Fibroblast of lung (primary cell): Measurements from ENCODE around the gene TNS1. TPM values are rescaled to one million over a fixed set of nuclear protein-coding genes. Genes with fewer than 3 reads are reported as not detected.

Experiments used
- DNase-seq, 2 donors: peaks; one replicate each; pipeline versions ENCODE4 v3.0.0 to v3.0.0-alpha.2; 2010; ENCODE audit warnings: low read depth in 2 of 2
- H2AFZ ChIP-seq: 2 replicates; pipeline ENCODE4 v1.5.1; 2012; ENCODE audit warnings: low read length, control low read depth, inconsistent platforms
- H3K27ac ChIP-seq: 2 replicates; pipeline ENCODE4 v1.5.1; 2011; ENCODE audit warnings: low read length, control low read depth; ENCODE audit not compliant: insufficient read depth
- H3K27me3 ChIP-seq: 2 replicates; pipeline ENCODE4 v1.5.1; 2011; ENCODE audit warnings: mild to moderate bottlenecking, low read length; ENCODE audit not compliant: control insufficient read depth, insufficient read depth
- H3K36me3 ChIP-seq: 2 replicates; pipeline ENCODE4 v1.5.1; 2011; ENCODE audit warnings: low read length; ENCODE audit not compliant: control insufficient read depth, insufficient read depth
- H3K4me1 ChIP-seq: 2 replicates; pipeline ENCODE4 v1.5.1; 2011; ENCODE audit warnings: low read length; ENCODE audit not compliant: control insufficient read depth, insufficient read depth; ENCODE audit errors: extremely low read depth
- H3K4me2 ChIP-seq: 2 replicates; pipeline ENCODE4 v1.5.1; 2011; ENCODE audit warnings: low read length, control low read depth; ENCODE audit not compliant: insufficient read depth; ENCODE audit errors: extremely low read depth
- H3K4me3 ChIP-seq, 4 experiments: fragments of 200-600 bp in 1 of 4; sonication (generic) in 1 of 4; replicated peaks in 1 of 4; 2 replicates each; pipeline ENCODE4 v1.5.1; 2011 to 2016; ENCODE audit warnings: low read length in 4 of 4, low read depth in 3 of 4, mild to moderate bottlenecking in 3 of 4, control low read depth in 2 of 4, inconsistent platforms in 1 of 4, mixed read lengths in 1 of 4; ENCODE audit not compliant: insufficient read depth in 1 of 4; ENCODE audit errors: control extremely low read depth in 1 of 4
- H3K79me2 ChIP-seq: 2 replicates; pipeline ENCODE4 v1.5.1; 2012; ENCODE audit warnings: mild to moderate bottlenecking, low read length, inconsistent platforms; ENCODE audit not compliant: control insufficient read depth, insufficient read depth
- H3K9ac ChIP-seq: 2 replicates; pipeline ENCODE4 v1.5.1; 2011; ENCODE audit warnings: mild to moderate bottlenecking, low read length, control low read depth; ENCODE audit not compliant: insufficient read depth
- H3K9me3 ChIP-seq: 2 replicates; pipeline ENCODE4 v1.5.1; 2012; ENCODE audit warnings: low read depth, low read length; ENCODE audit not compliant: control insufficient read depth, insufficient read depth
- H4K20me1 ChIP-seq: 2 replicates; pipeline ENCODE4 v1.5.1; 2011; ENCODE audit warnings: low read length; ENCODE audit not compliant: control insufficient read depth, insufficient read depth; ENCODE audit errors: extremely low read depth
- EZH2 ChIP-seq: IDR thresholded peaks from 2 replicates; pipeline ENCODE4 v1.5.1; 2012; ENCODE audit warnings: low read length, control low read depth, mild to moderate bottlenecking; ENCODE audit errors: missing control alignments
- polyA plus RNA-seq, 2 donors: library from polyadenylated mRNA; depleted of rRNA in 1 of 2; stranded (reverse) in 1 of 2; unstranded in 1 of 2; fragments of >200 nt; gene quantifications; 2 replicates each; pipeline ENCODE4 v1.2.1, GENCODE V29; 2011 to 2012; ENCODE audit warnings: missing spikeins in 1 of 2
- total RNA-seq: library from RNA; depleted of rRNA; stranded (reverse); fragments of >200 nt; gene quantifications from 2 replicates; pipeline ENCODE4 v1.2.1, GENCODE V29; 2014
- TF ChIP-seq, protein P1 (sequence below), 2 donors: IDR thresholded peaks in 1 of 2; conservative IDR thresholded peaks in 1 of 2; 1 replicate in 1 of 2; 2 replicates in 1 of 2; pipeline ENCODE4 v1.5.1; 2011 to 2012; ENCODE audit warnings: low read length in 2 of 2, control low read depth in 1 of 2, inconsistent platforms in 1 of 2, low read depth in 1 of 2, mild to moderate bottlenecking in 1 of 2

The TNS1 gene
- total and polyA plus RNA-seq, 2 donors (not counting 1 experiment from before 2014, with no cell fraction given), result 44.4 to 47.1 TPM

DNA sequence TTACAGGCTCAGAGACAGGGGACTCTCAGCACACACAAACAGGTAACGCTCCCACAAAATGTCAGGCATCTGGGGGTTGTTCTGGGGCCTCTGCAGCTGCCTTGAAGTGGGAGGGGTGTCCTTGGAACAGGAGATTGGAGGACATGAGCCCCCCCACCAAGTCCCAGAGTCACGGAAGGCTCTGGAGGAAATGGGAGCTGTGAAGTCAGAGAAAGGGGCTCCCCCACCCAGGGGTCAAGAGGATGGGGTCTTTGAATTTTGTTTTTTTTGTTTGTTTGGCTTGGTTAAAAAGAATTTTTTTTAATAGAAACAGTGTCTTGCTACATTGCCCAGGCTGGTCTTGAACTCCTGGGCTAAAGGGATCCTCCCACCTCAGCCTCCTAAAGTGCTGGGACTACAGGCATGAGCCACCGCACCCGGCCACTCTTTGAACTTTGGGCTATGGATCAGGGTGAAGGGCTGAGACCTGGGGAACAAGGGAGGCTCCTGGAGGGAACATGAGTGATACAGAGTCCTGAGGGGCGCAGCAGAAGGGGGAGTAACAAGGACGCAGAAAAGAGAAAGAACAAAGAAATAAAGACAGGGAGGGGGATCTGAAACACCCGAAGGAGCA is 46.8 kb downstream of the TNS1 start:
- no peak overlapping the region for H3K4me3 ChIP-seq
- no peaks in the 10 kb centered on the region for H3K36me3 ChIP-seq
- TF ChIP-seq, protein P1, sequence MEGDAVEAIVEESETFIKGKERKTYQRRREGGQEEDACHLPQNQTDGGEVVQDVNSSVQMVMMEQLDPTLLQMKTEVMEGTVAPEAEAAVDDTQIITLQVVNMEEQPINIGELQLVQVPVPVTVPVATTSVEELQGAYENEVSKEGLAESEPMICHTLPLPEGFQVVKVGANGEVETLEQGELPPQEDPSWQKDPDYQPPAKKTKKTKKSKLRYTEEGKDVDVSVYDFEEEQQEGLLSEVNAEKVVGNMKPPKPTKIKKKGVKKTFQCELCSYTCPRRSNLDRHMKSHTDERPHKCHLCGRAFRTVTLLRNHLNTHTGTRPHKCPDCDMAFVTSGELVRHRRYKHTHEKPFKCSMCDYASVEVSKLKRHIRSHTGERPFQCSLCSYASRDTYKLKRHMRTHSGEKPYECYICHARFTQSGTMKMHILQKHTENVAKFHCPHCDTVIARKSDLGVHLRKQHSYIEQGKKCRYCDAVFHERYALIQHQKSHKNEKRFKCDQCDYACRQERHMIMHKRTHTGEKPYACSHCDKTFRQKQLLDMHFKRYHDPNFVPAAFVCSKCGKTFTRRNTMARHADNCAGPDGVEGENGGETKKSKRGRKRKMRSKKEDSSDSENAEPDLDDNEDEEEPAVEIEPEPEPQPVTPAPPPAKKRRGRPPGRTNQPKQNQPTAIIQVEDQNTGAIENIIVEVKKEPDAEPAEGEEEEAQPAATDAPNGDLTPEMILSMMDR (conservative IDR thresholded peaks at IDR 0.05 in 1 of 2, IDR thresholded peaks at IDR 0.05 in 1 of 2; ENCODE audit: low read depth in 1 of 2, low read length in 2 of 2), result no peak
- H3K9ac ChIP-seq, result no peak overlapping the region
- H3K27me3 ChIP-seq, result no peaks in the 10 kb centered on the region
- no peak overlapping the region for H2AFZ ChIP-seq
- H3K27ac ChIP-seq, result no peak overlapping the region
- no peaks in the 10 kb centered on the region for H3K79me2 ChIP-seq
- H3K4me2 ChIP-seq, result no peak overlapping the region
- H4K20me1 ChIP-seq, result no peaks in the 10 kb centered on the region
- peaks cover 5% of the 10 kb centered on the region for H3K4me1 ChIP-seq
- no peaks in the 10 kb centered on the region for H3K9me3 ChIP-seq
- no peak for DNase-seq

DNA sequence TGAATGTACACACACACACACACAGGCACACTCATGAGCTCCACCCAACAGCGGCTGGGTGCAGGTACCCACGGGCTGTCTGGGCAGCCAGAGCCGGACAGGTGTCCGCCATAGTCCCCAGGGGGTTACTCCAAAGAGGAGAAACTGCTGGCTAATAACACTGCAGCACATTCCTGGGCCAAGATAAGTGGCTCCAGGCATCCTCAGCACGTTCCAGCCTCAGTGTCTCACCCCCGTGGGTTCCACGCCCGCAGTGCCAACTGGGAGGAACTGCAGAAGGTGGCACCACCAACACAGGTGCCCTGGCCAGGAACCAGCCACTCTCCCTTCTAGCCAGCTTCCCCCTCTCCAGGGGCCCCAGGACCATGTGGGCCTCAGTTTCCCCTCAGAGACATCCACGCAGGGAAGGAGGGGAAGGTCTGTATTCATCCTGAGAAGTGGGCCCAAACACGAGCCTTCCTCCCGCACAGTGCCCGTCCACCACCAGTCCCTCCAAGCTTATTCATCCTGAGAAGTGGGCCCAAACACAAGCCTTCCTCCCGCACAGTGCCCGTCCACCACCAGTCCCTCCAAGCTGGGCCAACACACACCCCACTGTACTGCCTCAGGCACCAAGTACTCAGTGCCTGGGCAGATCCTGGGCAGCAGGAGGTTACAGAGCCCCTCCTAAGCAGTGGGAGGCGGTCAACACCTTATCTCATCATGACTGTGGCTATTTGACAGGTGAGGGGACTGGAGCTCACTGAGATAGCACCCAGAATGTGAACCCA is 47.6 kb downstream of the TNS1 start:
- Histone ChIP-seq H3K27ac (no peak overlapping the region), H3K9ac (no peak overlapping the region), H3K4me3 (no peak overlapping the region), H3K27me3 (no peaks in the 10 kb centered on the region), H3K9me3 (no peaks in the 10 kb centered on the region), H3K79me2 (no peaks in the 10 kb centered on the region), H3K36me3 (no peaks in the 10 kb centered on the region), H2AFZ (no peak overlapping the region), H4K20me1 (no peaks in the 10 kb centered on the region), H3K4me1 (peaks cover 6% of the 10 kb centered on the region), H3K4me2 (no peak overlapping the region)
- no peak for DNase-seq
- no peak for TF ChIP-seq EZH2
- TF ChIP-seq, protein P1 (conservative IDR thresholded peaks at IDR 0.05 in 1 of 2, IDR thresholded peaks at IDR 0.05 in 1 of 2; ENCODE audit: low read depth in 1 of 2, low read length in 2 of 2), result no peak

DNA sequence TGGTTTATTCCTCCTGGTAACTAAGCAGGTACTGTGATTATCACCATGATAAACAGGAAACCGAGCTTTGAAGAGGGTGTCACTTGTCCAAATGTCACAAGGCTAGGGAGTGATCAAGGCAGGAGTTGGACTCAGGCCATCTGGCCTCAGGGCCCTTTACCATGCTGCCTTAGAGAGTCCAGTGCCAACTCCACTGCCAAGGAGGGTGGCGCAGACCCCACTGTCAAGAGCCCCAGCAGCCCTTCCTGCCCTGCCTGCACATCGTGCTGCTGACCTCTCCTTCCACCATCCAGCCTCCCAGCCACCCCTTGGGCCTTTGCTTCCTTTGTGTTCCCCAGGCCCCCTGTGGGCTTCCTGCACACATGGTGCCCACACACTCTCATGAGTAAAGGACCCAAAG is 48.3 kb downstream of the TNS1 start:
- no peak overlapping the region for H2AFZ ChIP-seq
- no peak overlapping the region for H3K9ac ChIP-seq
- no peak overlapping the region for H3K4me2 ChIP-seq
- H3K79me2 ChIP-seq, result no peaks in the 10 kb centered on the region
- H4K20me1 ChIP-seq, result no peaks in the 10 kb centered on the region
- no peak for TF ChIP-seq EZH2
- TF ChIP-seq, protein P1 (conservative IDR thresholded peaks at IDR 0.05 in 1 of 2, IDR thresholded peaks at IDR 0.05 in 1 of 2; ENCODE audit: low read depth in 1 of 2, low read length in 2 of 2), result no peak
- H3K4me3 ChIP-seq, result no peak overlapping the region
- no peak overlapping the region for H3K27ac ChIP-seq
- no peaks in the 10 kb centered on the region for H3K27me3 ChIP-seq
- H3K4me1 ChIP-seq, result peaks cover 6% of the 10 kb centered on the region
- DNase-seq, result no peak
- H3K9me3 ChIP-seq, result no peaks in the 10 kb centered on the region
- H3K36me3 ChIP-seq, result no peaks in the 10 kb centered on the region
